Esophagus squamous epithelium (tissue), 4 donors: ENCODE results near the gene GATA2.

Experiments
- CTCF ChIP-seq, 6 experiments: fragments of 450-650 bp in 4 of 6; fragments of 200-600 bp in 2 of 6; sonication (generic) in 2 of 6; IDR thresholded peaks; one replicate each; pipeline ENCODE4 v1.5.1; 2016 to 2019; ENCODE audit warnings: antibody characterized with exemption in 6 of 6, mild to moderate bottlenecking in 4 of 6, moderate library complexity in 4 of 6
- POLR2A ChIP-seq, 4 donors: fragments of 450-650 bp; IDR thresholded peaks; one replicate each; pipeline ENCODE4 v1.6.1; 2017; ENCODE audit warnings: antibody characterized with exemption in 4 of 4, mild to moderate bottlenecking in 4 of 4, moderate library complexity in 3 of 4

DNA sequence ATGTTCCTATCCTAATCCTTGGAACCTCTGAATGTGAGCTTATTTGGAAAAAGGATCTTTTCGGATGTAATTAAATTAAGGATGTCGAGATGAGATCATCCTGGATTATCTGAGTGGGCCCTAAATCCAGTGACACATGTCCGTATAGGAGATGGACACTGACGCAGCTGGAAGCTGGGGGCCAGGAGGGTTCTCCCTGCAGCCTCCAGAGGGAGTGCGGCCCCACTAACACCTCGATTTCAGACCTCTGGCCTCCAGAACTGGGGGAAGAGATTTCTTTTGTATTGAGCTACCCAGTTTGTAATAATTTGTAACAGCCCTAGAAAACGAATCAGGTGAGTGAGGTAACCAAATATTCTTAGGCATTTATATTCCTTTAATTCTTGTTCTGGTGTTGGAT lies 28.8 kb downstream of the GATA2 start:
- TF ChIP-seq POLR2A (IDR thresholded peaks at IDR 0.05) (no peak), CTCF (IDR thresholded peaks at IDR 0.05) (peak in 1 of 6 experiments; percentile 5)
